Activated T-helper 9 cell treated with anti-CD3 and anti-CD28 coated beads, Interleukin-2, amount 50 U/mL, for 16 hours (primary cell): ENCODE measurements around the gene EEF2K.
"Not testable (repeated sequence)": the region's sequence is repeated elsewhere in the genome, so short reads cannot be mapped to it uniquely, and the experiment has no call there.

Source experiments
- DNase-seq: peaks from one replicate; pipeline ENCODE4 v3.0.0-alpha.2; 2020; ENCODE audit warnings: low read depth

Gene EEF2K

DNA sequence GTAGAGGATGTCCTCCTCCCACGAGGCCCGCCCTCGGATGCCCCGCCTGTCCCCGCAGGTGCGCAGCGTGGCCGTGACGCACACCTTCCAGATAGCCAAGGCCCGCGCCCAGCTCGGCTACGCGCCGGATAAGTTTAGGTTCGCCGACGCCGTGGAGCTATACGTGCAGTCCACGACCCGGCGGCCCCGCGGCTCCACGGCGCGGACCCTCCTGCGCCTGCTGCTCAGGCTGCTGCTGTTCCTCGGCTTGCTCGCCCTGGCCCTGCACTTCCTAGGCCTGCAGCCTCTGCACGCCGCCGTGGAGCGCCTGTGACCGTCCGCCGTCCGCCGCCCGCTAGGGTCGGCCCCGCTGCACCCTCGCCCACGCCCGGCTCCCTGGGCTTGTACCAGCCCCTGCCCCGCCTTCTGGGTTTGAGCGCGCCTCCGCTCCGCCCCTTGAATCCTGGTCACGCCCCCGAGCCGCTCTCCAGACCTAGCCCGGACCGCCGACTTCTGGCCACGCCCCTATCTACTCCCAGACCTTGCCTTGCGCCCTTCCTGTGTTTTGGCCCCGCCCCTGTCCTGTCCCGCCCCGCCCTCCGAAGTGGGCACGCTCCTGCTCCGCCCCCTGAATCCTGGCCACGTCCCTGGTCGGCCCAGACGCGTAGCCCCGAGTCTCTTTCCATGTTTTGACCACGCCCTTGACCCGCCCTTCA lies 15.8 kb upstream of the EEF2K start:
- DNase-seq = peak; percentile 90

DNA sequence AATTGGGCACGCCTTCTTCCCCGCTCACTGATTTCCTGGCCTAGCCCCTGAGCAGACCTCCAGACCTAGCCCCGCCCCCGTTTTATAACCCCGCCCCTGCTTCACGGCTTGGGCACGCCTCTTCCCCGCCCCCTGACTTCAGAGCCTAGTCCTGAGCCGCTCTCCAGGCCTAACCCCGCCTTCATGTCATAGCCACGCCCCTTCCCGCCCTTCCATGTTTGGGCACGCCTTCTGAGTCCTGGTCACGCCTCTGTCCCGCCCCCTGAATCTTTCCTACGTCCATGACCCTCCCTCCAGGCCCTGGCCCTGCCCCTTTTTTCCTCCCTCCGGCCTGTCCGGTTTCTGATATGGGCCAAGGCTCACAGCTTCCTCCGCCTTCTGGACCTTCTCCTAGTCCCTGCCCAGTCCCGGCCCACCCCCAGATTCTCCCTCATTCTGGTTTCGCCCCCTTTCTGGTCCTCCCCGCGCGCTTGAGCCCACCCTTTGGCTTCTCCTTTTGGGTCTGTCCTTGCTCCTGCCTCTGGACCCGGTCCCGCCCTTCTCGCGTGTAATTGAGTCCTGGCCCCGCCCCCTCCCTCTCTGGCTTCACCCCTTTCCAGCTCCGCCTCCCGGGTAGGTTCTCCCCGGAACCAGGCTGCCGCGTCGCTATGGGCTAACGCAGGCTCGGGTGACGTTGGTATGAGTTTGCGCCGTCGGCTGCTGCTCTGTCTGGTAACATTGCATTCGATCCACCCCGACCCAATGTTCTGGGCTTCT lies 15.1 kb upstream of the EEF2K start:
- peak; percentile 98 for DNase-seq

DNA sequence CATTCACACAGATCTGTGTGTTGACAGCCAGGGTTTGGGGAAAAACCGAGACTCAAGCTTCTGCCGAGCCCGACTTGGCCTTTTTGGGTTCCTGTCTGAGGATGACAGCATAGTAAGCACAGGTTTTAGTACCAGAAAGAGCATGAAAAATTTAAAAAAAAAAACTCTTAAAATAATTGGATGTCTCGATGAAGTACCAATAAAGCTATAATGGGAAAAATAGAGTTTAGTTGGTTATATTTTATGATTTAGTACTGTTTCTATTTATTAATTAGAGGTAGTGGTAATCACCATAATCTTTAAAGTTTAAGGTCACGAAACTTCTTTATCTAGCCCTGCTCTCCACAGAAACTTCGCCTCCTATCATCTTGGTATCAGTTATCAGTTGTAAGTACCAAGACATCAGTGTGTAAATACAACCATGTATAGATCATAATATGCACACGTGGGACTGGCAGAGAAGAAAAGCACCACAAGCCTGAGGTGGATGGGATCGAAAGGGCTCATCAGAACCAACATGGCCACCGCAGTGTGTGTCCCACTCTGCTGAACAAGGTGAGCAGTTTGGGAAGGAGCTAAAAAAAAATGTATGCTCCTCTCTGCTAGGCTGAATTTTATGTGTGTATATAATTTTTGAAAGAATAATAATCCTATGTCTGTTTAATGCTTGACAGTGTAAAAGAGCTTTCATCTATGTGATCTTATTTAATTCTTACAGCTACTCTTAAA lies 14.4 kb upstream of the EEF2K start:
- DNase-seq = peak; percentile 15

DNA sequence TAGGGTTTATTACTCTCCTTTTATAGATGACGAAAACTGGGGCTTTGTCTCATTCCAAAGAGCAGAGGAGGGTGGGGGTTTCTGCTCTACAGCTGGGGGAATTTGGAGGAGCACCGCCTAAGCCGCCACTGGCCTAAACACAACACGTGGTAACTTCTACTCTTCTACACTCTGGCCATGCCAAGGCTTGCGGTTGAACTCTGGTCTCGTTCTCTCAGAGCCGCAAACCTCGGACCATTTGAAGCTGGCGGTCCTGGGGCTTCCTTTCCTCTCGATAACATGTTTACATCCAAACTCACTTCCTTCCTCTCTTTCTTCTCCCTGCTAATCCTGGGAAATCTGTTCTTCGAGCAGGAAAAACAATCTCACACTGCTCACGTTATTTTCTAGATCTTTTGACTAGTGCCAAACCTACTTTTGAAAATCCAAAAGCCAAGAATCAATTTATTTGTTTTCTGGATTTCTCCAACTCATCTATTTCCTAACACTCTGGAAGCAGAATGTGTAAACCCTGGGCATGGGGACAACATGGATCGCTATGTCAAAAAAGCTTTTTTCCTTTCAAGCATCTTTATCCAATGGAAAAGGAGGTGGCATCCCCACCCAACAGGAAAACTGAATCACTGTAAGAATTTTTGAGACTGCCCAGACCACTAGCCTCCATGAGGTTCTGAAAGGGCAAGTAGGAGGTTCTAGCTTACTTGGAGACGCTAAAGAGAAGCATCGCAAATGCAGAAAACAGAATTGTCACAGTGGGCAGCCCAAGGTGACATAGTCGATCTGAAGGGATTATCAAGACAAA lies 13.6 kb upstream of the EEF2K start:
- DNase-seq = peak; percentile 63

DNA sequence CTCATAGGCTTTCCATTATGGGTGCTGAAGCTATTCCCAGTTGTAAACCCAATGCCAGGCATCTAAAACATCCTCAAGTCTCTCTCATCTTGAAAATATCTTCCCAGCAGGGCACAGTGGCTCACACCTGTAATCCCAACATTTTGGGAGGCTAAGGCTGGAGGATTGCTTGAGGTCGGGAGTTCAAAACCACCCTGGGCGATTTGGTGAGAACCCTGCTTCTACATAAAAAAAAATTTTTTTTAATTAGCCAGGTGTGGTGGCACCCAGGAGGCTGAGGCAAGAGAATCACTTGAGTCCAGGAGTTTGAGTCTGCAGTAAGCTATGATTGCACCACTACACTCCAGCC lies 13.0 kb upstream of the EEF2K start:
- no peak for DNase-seq

DNA sequence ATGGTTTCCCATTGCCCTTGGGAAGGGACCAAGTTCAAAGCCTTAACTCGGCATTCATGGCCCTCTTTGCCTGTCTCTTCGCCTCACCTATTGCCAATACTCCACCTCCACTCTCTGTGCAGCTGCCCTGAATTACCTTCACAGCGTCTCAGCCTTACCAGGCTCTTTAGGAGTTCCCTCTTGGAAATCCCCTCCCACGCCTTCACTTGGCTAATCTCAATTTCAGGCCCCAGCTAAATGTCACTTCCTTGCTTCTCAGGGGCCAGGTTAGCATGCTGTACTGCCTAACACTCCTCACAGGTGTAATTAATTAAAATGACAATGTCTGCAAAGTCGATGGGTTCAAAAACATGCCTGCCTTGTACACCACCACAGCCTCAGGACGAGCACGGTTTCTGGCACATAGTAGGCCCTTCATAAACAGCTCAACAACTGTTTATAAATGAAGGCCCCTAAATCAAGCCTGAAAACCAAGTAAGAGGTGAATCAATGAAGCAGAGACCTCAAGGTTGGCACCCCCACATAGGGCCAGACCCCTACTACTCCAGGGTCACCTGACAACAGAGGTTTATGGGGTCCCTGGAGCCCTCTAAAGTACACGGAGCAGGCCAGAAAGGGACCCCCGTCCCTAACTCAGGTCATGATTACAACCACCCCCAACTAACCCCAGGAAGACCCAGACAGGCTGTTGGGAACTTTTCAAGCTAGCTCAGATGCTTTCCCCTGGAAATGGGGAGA lies 11.2 kb upstream of the EEF2K start:
- no peak for DNase-seq

DNA sequence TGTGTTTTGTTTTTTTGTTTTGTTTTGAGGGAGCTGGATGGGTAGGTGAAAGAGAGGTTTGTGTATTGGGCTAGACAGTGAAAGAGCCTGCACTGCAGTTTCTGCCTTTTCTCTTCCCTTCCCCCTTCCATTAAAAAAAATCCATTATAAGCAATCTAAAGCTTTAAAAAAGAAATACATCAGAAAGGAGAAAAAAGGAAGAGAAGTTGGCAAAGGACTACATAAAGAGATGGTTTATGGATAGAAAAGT lies 10.7 kb upstream of the EEF2K start:
- DNase-seq = no peak

DNA sequence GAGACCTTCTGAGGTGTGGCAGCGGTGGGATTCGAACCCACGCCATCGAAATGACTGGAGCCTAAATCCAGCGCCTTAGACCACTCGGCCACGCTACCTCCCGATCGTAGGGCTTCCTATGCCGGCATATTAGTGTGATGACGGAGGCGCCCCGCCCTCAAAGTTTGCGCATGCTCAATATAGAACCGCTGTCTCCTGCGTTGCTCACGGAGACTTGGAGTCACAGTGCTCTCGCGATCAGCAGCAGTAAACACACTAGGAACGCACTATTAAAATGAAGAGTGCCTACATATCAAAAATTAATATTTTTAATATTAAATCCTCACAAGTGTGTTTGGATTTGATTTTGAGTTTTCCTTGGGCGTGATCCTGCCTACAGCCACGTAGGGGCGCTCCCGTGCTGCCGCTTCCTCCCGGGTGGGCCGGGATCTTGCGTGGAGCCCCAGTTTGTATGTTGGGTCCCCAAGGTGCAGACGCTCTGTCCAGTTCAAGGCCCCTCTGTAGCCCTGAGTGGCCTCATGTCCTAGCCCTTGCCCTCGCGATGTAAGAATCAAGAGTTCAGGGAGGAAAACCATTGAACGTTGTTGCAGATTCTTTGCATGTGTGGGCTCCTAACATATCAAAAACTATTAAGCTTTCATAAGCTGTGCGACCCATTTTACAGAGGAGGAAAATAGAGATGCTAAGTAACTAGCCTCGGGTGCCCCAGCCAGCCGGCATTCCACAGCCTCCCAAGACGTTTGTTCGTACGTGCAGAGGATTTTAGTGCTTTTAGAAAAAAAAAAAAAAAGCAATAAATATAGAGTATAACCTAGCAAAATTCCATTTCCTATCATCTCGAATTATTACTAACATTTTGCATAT lies 10.2 kb upstream of the EEF2K start:
- DNase-seq = peak; percentile 83

DNA sequence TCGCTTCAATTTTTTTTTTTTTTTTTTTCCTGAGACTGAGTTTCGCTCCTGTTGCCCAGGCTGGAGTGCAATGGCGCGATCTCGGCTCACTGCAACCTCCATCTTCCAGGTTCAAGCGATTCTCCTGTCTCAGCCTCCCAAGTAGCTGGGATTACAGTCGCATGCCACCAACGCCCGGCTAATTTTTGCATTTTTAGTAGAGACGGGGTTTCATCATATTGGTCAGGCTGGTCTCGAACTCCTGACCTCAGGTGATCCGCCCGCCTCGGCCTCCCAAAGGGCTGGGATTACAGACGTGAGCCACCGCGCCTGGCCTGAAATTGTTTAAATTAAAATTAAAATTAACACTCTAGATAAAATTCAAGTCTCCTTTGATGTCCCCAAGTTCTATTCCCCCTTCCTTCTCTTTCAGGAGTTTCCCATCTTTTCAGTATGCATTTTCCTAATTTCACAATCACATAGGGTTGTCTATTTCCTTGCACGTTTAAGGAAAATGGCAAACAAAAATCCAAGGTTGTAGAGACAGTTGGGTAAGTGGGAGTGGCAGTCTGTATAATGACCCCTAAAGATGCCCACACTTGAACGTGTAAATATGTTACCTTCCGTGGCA lies 9.4 kb upstream of the EEF2K start:
- DNase-seq = not testable (repeated sequence)

DNA sequence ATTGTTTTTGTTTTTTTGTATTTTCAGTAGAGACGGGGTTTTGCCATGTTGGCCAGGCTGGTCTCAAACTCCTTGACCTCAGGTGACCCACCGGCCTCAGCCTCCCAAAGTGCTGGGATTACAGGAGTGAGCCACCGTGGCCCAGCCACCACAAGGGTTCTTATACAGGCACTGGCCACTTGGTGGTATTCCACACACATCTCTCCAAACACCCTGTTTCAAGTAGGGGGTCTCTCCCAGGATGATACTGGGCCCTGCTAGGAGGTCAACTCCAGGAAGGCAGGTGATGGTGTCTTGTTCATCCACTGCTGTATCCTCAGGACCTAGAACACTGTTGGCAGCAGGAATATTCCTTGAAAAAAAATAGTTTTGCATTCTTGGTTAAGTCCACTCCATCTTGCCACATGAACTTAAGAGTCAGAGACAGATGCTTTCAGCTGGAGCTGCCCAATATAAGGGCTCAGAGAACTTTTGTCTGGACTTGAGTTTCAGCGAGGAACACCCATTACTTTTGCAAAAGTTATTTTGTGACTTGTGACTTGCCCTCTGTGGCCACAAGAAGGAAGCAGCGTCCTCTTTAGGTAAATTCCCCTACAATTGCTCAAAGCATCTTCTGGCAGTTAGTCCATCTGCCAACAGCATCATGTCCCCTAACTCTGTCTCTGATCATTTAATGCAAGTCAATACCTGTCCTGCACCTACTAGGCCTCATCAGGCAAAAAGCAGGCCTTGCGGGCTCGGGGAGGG lies 7.4 kb upstream of the EEF2K start:
- DNase-seq = no peak

DNA sequence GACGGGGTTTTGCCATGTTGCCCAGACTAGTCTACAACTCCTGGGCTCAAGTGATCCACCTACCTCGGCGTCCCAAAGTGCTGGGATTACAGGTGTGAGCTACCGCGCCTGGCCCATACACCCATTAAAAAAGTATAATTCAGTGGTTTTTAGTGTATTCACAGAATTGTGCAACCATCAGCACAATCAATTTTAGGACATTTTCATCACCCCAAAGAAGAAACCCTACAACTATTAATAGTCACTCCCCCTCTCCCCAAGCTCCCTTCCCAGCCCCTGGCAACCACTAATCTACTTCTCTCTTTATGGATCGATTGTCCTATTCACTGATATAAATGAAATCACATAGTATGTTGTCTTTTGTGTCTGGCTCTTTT lies 3.8 kb upstream of the EEF2K start:
- DNase-seq = no peak

DNA sequence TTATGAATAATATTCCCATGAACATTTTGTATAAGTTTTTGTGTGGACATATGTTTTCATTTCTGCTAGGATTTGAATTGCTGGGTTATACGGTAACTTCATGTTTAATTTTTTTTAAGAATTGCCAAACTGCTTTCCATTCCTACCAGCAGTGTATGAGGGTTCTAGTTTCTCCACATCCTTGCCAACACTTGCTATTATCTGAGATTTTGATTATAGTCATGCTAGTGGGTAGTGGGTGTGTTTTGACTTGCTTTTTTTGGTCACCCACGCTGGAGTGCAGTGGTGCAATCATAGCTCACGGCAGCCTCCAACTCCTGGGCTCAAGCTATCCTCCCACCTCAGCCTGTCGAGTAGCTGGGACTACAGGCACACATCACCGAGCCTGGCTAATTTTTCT lies 3.0 kb upstream of the EEF2K start:
- DNase-seq = no peak

DNA sequence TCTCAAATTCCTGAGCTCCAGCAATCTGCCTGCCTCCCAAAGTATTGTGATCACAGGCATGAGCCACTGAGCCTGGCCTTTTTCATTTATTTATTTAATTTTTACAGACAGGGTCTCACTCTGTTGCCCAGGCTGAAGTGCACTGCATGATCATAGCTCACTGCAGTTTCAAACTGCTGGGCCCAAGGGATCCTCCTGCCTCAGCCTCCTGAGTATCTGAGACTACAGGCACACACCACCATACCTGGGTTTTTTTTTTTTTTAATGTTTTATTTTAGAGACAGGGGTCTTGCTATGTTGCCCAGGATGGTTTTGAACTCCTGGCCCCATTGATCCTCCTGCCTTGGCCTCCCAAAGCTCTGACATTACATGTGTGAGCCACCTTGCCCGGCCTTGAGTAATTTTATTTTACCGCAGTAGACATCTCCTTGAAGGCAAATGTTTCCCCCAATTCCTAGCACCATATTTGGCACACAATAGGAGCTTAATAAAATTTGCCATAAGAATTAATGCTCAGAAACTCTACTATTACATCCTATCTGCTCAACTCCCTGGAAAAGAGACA lies 1.9 kb upstream of the EEF2K start:
- DNase-seq = no peak

DNA sequence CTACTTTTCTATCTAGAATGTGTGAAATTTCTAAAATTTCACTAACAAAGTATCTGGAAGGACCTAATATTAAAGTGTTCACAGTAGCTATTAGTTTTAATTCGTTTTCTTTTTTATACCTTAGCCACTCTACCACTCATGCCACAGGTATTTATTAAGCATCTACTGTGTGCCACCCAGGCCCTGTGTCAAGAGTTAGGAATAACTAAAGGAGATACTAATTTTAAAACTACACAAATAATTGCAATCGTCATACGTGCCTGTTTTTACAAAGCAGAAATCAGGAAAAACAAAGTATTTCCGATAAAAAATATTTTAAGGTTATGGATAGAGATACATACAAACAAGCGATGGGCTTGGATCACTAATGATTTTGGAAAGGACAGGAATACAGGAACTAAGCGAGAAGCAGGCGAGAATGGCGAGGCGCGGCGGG lies 483 bp upstream of the EEF2K start:
- DNase-seq = no peak

DNA sequence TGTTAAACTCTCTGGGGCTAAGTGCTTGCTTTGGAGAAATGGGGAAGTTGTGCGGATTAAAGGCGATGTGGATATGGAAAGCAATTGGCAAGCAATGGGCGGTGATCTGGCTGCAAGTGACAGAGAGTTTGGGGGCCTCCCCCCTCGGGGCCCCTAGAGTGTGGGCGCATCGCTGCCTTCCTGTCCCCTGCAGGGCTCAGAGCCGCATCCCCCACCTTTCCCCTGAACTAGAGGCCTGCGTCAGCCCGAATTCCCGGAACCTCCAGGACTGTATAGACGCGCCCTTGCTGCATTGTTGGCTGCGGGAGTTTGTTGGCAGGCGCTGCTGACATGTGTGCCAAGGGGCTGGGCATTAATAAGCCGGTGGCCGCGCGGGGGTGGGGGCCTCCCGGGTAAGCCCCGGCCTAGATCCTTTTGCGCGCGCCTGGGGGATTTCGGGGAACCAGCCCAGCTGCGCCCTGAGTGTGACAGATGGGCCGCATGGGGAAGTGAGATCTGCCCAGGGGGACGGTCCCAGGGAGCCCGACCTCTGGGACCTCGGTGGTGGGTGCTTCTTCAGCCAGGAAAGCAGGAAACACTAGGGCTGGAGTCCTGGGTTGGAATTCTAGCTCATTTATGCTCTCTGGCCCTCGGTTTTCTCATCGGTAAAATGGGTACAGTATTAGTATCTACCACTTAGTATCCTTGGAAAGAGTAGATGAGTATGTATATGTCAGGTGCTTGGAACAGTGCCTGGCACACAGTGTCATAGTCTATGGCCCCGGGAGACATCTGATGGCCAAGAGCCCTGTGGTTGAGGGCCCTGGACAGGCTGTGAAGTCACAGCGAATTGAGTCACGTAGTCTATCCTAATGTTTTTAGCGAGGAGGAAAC lies 1.0 kb downstream of the EEF2K start:
- DNase-seq = peak; percentile 55

DNA sequence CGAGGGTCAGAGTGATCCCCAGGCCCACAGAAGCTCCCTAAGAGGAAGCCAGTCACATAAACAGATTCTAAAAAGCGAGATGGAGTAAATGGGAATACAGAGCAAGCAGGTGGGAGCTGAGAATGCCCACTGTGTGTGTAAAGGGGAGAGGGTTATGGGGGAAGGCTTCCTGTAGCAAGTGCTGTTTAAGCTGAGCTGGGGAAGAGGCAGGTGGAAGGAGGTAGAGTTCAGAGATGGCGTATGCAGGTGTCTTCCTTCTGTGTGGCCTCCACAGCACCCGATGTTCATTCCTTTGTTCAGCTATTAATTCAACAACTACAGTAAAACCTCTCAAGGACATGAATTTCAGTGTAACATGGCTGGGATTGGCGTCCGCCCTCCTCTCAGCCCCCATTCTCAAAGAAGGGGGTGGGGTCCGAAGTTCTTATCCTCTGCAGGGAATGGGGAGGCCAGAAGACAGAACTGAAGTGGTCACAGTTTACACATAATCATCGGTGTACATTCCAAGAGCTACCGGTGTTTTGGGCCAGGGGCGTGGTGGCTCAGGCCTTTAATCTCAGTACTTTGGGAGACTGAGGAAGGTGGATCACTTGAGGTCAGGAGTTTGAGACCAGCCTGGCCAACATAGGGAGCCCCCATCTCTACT lies 1.8 kb downstream of the EEF2K start:
- DNase-seq = no peak

DNA sequence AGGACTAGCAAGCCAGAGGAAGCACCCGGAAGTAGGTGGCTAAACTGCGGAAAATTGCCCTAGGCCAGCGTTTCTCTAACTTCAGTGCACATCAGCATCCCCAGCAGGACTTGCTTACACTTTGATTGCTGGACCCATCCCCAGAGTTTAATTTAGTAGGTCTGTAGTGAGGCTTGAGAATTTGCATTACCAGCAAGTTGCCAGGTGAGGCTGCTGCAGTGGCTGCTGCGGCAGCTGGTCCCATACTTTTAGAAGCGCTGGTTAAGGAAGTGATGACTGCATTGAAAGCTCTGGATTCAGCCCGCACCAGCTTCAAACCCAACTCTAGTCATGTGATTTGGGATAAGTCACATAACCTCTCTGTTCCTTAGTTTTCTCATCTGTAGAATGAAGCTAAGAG lies 4.2 kb downstream of the EEF2K start:
- DNase-seq = no peak

DNA sequence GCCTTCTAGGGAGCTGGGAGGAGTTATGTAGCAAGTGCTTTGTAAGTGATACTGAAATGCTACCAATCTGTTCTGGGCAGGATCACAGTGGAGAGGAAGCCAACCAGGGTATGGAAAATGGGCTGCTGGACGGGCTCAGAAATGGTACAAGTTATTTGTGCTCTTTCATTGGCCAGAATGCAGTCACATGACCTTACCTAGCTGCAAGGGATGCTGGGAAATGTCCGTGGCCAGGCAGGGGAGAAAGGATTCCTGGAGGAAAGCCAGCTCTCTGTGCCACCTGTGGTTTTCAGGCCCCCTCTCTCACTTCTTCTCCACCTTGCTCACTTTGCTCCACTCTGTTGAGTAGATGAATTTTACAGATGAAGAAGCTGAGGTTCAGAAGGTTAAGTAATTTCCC lies 4.8 kb downstream of the EEF2K start:
- DNase-seq = no peak
